ENCODE results near the gene LRP1B.

- TF ChIP-seq CTCF (IDR thresholded peaks at IDR 0.05; ENCODE audit: poor library complexity, severe bottlenecking) (no peak), MXI1 (conservative IDR thresholded peaks at IDR 0.05; ENCODE audit: poor library complexity, severe bottlenecking) (no peak), EP300 (conservative IDR thresholded peaks at IDR 0.05; ENCODE audit: poor library complexity, severe bottlenecking) (no peak), EZH2 (IDR thresholded peaks at IDR 0.05; ENCODE audit: borderline replicate concordance, insufficient read depth, low read length, poor library complexity, severe bottlenecking) (no peak), POLR2AphosphoS5 (IDR thresholded peaks at IDR 0.05) (no peak), TAF1 (IDR thresholded peaks at IDR 0.05; ENCODE audit: low read depth) (no peak), REST (IDR thresholded peaks at IDR 0.05; ENCODE audit: borderline replicate concordance) (no peak)
Measured at GRCh38 chr2:140185076-140185475, 1945.7 kb downstream of the LRP1B start.

Measured in neural cell (in vitro differentiated cells).